HG03575 (cell line): Measurements from ENCODE around the gene KANSL1L.

ENCODE experiments used
- ATAC-seq: cut with Tn5 transposase; IDR thresholded peaks from one replicate; pipeline ENCODE4 v1.9.1; 2021; ENCODE audit not compliant: unreplicated experiment, insufficient number of reproducible peaks, low FRiP score; ENCODE audit errors: extremely low read depth

The KANSL1L gene

GRCh38 chr2:210004881-210005280 lies 166.3 kb downstream of the KANSL1L start:
- ATAC-seq: no peak

- ATAC-seq: no peak
These were observed 167.8 kb downstream of the KANSL1L start for GRCh38 chr2:210003359-210003758.

GRCh38 chr2:210002158-210003157 lies 168.8 kb downstream of the KANSL1L start, which contains the start of gene RPE:
Gene RPE (plus strand): TSS chr2:210002638. CDS start chr2:210002662, 24 bp downstream.
- ATAC-seq: peak; percentile 96

- no peak for ATAC-seq
These were observed 170.5 kb downstream of the KANSL1L start for GRCh38 chr2:210000464-210001324.

- no peak for ATAC-seq
These were observed 172.6 kb downstream of the KANSL1L start for GRCh38 chr2:209998596-209998995.

GRCh38 chr2:209993968-209994367 lies 177.2 kb downstream of the KANSL1L start:
- no peak for ATAC-seq

- no peak for ATAC-seq
These were observed 180.4 kb downstream of the KANSL1L start for GRCh38 chr2:209990838-209991237.

- no peak for ATAC-seq
These were observed 183.2 kb downstream of the KANSL1L start for GRCh38 chr2:209988010-209988409.

- ATAC-seq: no peak
These were observed 184.8 kb downstream of the KANSL1L start for GRCh38 chr2:209986415-209986814.

GRCh38 chr2:209985874-209986273 lies 185.3 kb downstream of the KANSL1L start:
- ATAC-seq: no peak

- no peak for ATAC-seq
These were observed 186.9 kb downstream of the KANSL1L start for GRCh38 chr2:209984291-209984690.

GRCh38 chr2:209977386-209978239 lies 193.6 kb downstream of the KANSL1L start:
- ATAC-seq: peak; percentile 64

- peak; percentile 49 for ATAC-seq
These were observed 194.4 kb downstream of the KANSL1L start for GRCh38 chr2:209976698-209977385.

GRCh38 chr2:209974576-209974975 lies 196.6 kb downstream of the KANSL1L start:
- no peak for ATAC-seq

- ATAC-seq: no peak
These were observed 197.9 kb downstream of the KANSL1L start for GRCh38 chr2:209973328-209973727.
